Kidney epithelial cell (primary cell): ENCODE results near the gene PARD6B. TPM values are rescaled to one million over a fixed set of nuclear protein-coding genes. Genes with fewer than 3 reads are reported as not detected.

ENCODE experiments used
- DNase-seq: peaks from one replicate; pipeline ENCODE4 v3.0.0-alpha.2; 2010; ENCODE audit warnings: low read depth
- H3K27me3 ChIP-seq: 2 replicates; pipeline ENCODE4 v1.6.0; 2011; ENCODE audit warnings: low read length; ENCODE audit not compliant: control insufficient read depth, insufficient read depth
- H3K36me3 ChIP-seq: 2 replicates; pipeline ENCODE4 v1.5.1; 2011; ENCODE audit warnings: low read length; ENCODE audit not compliant: control insufficient read depth, insufficient read depth
- H3K4me3 ChIP-seq: 2 replicates; pipeline ENCODE4 v1.5.1; 2011; ENCODE audit warnings: low read depth, mild to moderate bottlenecking, control low read depth, low read length
- CTCF ChIP-seq: IDR thresholded peaks from 2 replicates; pipeline ENCODE4 v1.5.1; 2011; ENCODE audit warnings: mild to moderate bottlenecking, moderate library complexity, low read length, control low read depth, inconsistent platforms; ENCODE audit not compliant: insufficient read depth, poor library complexity, severe bottlenecking
- total RNA-seq: library from RNA; depleted of rRNA; stranded (reverse); fragments of >200 nt; gene quantifications from 2 replicates; pipeline ENCODE4 v1.2.3, GENCODE V29; 2015

Gene PARD6B
- total RNA-seq, 1 donor from 2014 or later: 24.0 TPM

GRCh38 chr20:50704514-50704913 is 26.9 kb upstream of the PARD6B start:
- no peak overlapping the region for H3K4me3 ChIP-seq

GRCh38 chr20:50704971-50705370 is 26.4 kb upstream of the PARD6B start:
- TF ChIP-seq CTCF: no peak

More at GRCh38 chr20:50704514-50704913, 26.9 kb upstream of the PARD6B start:
- TF ChIP-seq CTCF: no peak
- no peak for DNase-seq
- H3K36me3 ChIP-seq: no peaks in the 10 kb centered on the region
- no peaks in the 10 kb centered on the region for H3K27me3 ChIP-seq

GRCh38 chr20:50708845-50709635 is 22.3 kb upstream of the PARD6B start:
- DNase-seq: no peak
- Histone ChIP-seq H3K4me3 (no peak overlapping the region), H3K27me3 (no peaks in the 10 kb centered on the region), H3K36me3 (no peaks in the 10 kb centered on the region)
- no peak for TF ChIP-seq CTCF

More at GRCh38 chr20:50704971-50705370, 26.4 kb upstream of the PARD6B start:
- DNase-seq: no peak
- H3K36me3 ChIP-seq: no peaks in the 10 kb centered on the region
- H3K4me3 ChIP-seq: no peak overlapping the region
- H3K27me3 ChIP-seq: no peaks in the 10 kb centered on the region

GRCh38 chr20:50709636-50709973 is 21.8 kb upstream of the PARD6B start:
- H3K36me3 ChIP-seq: no peaks in the 10 kb centered on the region
- DNase-seq: no peak
- no peaks in the 10 kb centered on the region for H3K27me3 ChIP-seq
- no peak overlapping the region for H3K4me3 ChIP-seq
- no peak for TF ChIP-seq CTCF

GRCh38 chr20:50710492-50711063 is 20.8 kb upstream of the PARD6B start:
- Histone ChIP-seq H3K27me3 (no peaks in the 10 kb centered on the region), H3K36me3 (no peaks in the 10 kb centered on the region), H3K4me3 (no peak overlapping the region)
- no peak for DNase-seq
- no peak for TF ChIP-seq CTCF
